Measurements from ENCODE around the gene ALMS1.
A peak's percentile ranks its signal among the peaks of the same experiment; 100 is the strongest.

The ALMS1 gene

DNA sequence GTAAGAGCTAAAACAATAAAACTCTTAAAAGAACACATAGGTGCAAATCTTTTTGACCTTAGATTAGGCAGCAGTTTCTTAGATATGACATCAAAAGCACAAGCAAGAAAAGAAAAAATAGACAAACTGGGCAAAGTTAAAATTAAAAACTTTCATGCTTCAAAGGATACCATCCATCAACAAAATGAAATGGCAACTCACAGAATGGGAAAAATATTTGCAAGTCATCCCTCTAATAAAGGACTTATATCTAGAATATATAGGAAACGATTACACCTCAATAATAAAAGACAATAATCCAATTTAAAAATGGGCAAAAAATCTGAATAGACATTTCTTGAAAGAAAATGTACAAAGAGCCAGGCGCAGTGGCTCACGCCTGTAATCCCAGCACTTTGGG lies 29.5 kb upstream of the ALMS1 start:
- no peak overlapping the region for H3K4me3 ChIP-seq (replicated peaks; ENCODE audit: low read depth, low read length)
- no peak for TF ChIP-seq CTCF (IDR thresholded peaks at IDR 0.05; ENCODE audit: low read length, missing control alignments)

GRCh38 chr2:73359915-73360697 lies 25.5 kb upstream of the ALMS1 start:
- DNase-seq (ENCODE audit: low read depth): peak; percentile 12
- no peak overlapping the region for H3K4me3 ChIP-seq (replicated peaks; ENCODE audit: low read depth, low read length)
- TF ChIP-seq CTCF (IDR thresholded peaks at IDR 0.05; ENCODE audit: low read length, missing control alignments): peak; percentile 53

More for the DNA sequence above, 29.5 kb upstream of the ALMS1 start:
- no peak for DNase-seq (ENCODE audit: low read depth)

DNA sequence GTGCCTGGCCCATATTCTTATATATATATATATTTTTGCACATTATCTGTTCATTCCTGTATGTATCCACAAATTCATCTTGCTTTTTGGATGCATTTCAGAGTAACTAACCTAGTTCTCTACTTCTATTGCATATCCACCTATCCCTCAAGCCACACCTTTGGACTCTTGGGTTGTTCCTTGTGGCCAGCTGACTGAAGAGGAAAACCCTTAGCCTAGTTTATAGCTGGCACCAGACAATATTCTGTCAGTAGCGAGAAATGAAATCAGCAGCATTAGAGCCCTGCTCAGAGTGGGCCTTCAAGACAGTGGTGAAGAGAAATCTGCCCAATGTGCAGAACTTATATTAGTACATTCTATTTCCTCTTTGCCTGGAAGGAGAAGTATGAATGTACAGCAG lies 19.6 kb upstream of the ALMS1 start:
- DNase-seq (ENCODE audit: low read depth): no peak
- no peak for TF ChIP-seq CTCF (IDR thresholded peaks at IDR 0.05; ENCODE audit: low read length, missing control alignments)
- H3K4me3 ChIP-seq (replicated peaks; ENCODE audit: low read depth, low read length): no peak overlapping the region

DNA sequence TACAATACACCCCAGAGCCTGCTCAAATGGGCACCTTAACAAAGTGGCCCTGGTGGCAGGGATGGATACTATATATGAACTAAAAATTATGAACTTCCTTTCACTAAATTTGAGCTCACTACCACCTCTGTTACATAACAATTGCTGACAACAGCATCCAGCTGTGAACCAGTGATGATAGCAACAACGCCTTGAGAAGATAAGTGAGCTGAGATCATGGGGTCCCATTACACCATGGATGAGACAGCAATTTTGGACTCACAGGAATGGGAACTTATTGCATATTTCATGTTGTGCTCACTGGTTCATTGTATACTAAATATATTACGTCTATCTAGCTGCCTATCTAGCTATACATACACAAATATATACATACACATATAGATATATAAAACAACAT lies 16.9 kb upstream of the ALMS1 start:
- no peak overlapping the region for H3K4me3 ChIP-seq (replicated peaks; ENCODE audit: low read depth, low read length)
- no peak for TF ChIP-seq CTCF (IDR thresholded peaks at IDR 0.05; ENCODE audit: low read length, missing control alignments)
- no peak for DNase-seq (ENCODE audit: low read depth)

DNA sequence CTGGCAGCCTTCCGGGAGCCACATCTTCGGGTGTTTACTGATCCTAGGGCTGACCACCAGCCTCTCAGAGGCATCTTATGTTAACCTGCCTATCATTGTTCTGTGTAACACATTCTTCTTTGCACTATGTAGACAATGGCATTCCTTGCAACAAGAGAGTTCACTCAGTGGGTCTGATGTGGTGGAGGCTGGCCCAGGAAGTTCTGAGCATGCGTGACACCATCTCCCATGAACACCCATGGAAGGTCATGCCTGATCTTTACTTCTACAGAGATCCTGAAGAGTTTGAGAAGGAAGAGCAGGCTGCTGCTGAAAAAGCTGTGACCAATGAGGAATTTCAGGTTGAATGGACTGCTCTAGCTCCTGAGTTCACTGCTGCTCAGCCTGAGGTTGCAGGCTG lies 15.3 kb upstream of the ALMS1 start:
- no peak for DNase-seq (ENCODE audit: low read depth)
- TF ChIP-seq CTCF (IDR thresholded peaks at IDR 0.05; ENCODE audit: low read length, missing control alignments): no peak
- H3K4me3 ChIP-seq (replicated peaks; ENCODE audit: low read depth, low read length): no peak overlapping the region

DNA sequence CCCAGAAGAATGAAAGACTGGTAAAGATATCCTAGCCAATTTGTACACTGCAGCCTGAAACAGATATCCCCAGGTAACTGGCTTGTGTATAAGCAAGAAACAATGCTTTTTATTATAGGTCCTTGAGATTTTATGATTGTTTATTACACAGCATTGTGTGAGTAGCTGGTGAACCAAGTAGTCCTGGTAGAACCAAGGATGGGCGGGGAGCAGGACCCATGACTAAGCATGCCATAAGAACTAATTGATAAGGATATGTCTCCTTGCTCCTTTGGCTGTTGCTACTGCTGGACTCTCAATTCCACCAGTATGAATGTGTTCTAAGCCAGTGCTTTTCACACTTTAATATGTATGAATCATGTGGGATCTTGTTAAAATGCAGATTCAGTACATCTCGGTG lies 12.3 kb upstream of the ALMS1 start:
- no peak overlapping the region for H3K4me3 ChIP-seq (replicated peaks; ENCODE audit: low read depth, low read length)
- no peak for TF ChIP-seq CTCF (IDR thresholded peaks at IDR 0.05; ENCODE audit: low read length, missing control alignments)
- no peak for DNase-seq (ENCODE audit: low read depth)

DNA sequence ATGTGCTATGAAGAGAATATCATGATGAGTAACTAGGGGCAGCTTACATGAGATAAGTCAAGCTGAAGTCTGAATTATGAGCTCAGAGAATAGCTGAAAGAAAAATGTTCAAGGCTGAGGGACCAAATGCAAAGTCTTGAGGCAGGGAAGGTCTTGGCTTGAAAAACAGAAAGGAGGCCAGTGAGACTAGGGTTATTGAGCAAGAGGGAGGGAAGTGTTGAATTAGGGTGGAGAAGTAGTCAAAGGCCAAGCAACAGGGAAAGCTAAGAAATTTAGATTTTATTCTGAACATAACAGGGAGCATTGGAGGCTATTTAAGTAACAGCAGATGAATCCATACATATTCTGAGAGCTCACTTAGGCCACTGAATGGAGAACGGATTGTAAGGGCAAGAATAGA lies 11.4 kb upstream of the ALMS1 start:
- DNase-seq (ENCODE audit: low read depth): no peak
- no peak overlapping the region for H3K4me3 ChIP-seq (replicated peaks; ENCODE audit: low read depth, low read length)
- TF ChIP-seq CTCF (IDR thresholded peaks at IDR 0.05; ENCODE audit: low read length, missing control alignments): no peak
